ENCODE measurements around the gene GPS1.
A peak's percentile ranks its signal among the peaks of the same experiment; 100 is the strongest.

The GPS1 gene

DNA sequence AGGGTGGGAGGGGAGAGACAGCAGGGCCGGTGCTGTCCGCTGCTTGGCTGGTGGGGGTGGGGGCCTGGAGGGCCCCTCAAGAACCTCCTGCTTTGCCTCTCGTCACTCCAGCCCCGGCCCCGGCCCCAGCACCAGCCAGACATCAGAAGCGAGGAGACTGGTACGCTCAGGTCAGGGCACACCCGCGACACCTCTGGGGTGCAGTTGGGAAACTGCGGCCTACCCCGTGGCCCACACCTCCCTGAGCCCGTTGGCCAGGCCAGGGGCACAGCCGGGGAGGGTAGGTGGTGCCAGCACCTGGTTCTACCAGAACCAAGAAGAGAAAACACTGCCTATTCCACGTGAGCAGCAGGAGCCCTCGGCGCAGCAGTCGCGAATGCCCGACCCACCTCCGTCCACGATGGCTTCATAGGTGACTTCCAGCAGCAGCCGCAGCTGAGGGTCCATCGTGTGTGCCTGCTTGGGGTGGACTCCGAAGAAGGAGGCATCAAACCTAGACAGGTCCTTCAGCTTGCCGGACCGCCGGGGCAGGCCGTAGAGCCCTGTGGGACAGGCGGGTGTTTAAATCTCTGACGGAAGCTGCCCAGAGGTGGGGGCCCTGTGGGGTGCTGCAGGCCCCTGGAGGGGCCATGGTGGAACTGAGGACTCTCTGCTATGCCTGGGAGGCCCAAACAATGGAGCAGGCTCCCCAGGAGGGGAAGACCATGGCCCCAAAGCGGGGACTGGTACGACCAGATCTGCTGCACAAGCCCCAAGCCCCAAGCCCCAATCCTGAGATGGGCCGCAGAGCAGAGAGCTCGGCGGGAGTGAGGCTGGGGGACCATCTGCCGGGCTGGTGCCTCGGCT is 43.5 kb downstream of the GPS1 start:
- TF ChIP-seq, protein P1, sequence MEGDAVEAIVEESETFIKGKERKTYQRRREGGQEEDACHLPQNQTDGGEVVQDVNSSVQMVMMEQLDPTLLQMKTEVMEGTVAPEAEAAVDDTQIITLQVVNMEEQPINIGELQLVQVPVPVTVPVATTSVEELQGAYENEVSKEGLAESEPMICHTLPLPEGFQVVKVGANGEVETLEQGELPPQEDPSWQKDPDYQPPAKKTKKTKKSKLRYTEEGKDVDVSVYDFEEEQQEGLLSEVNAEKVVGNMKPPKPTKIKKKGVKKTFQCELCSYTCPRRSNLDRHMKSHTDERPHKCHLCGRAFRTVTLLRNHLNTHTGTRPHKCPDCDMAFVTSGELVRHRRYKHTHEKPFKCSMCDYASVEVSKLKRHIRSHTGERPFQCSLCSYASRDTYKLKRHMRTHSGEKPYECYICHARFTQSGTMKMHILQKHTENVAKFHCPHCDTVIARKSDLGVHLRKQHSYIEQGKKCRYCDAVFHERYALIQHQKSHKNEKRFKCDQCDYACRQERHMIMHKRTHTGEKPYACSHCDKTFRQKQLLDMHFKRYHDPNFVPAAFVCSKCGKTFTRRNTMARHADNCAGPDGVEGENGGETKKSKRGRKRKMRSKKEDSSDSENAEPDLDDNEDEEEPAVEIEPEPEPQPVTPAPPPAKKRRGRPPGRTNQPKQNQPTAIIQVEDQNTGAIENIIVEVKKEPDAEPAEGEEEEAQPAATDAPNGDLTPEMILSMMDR (IDR thresholded peaks at IDR 0.05; ENCODE audit: extremely low read depth, insufficient read depth, missing control alignments): no peak
- in situ Hi-C loops (cut with MboI; ENCODE audit: low pct_unique_long_range_greater_than_20kb, low sequenced_read_pairs, unreplicated experiment): no loop called here
- DNase-seq (ENCODE audit: low spot score): no peak

- in situ Hi-C loops (cut with MboI; ENCODE audit: low pct_unique_long_range_greater_than_20kb, low sequenced_read_pairs, unreplicated experiment): no loop called here
- DNase-seq (ENCODE audit: low spot score): no peak
- TF ChIP-seq, protein P1 (IDR thresholded peaks at IDR 0.05; ENCODE audit: extremely low read depth, insufficient read depth, missing control alignments): no peak
Observed at GRCh38 chr17:82095777-82096708, 44.3 kb downstream of the GPS1 start.

- TF ChIP-seq, protein P1 (IDR thresholded peaks at IDR 0.05; ENCODE audit: extremely low read depth, insufficient read depth, missing control alignments): no peak
Observed at GRCh38 chr17:82096709-82097183, 45.0 kb downstream of the GPS1 start.

GRCh38 chr17:82097184-82097918 is 45.7 kb downstream of the GPS1 start:
- TF ChIP-seq, protein P1 (IDR thresholded peaks at IDR 0.05; ENCODE audit: extremely low read depth, insufficient read depth, missing control alignments): no peak
- peak; percentile 79 for DNase-seq (ENCODE audit: low spot score)
- in situ Hi-C loops (cut with MboI; ENCODE audit: low pct_unique_long_range_greater_than_20kb, low sequenced_read_pairs, unreplicated experiment): no loop called here

More at GRCh38 chr17:82096709-82097183, 45.0 kb downstream of the GPS1 start:
- no peak for DNase-seq (ENCODE audit: low spot score)
- in situ Hi-C loops (cut with MboI; ENCODE audit: low pct_unique_long_range_greater_than_20kb, low sequenced_read_pairs, unreplicated experiment): no loop called here

DNA sequence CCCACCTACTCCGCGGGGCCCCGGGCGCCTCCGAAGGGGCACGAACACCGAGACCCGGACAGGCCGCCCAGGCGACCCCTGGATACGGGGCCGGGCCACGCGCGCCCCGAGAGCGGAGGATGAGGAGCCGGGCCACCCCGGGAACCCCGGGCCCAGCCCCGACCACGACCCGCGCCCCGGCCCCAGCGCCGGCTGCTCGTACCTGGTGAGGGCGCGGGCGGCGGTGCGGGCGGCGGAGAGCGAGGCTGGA is 46.1 kb downstream of the GPS1 start:
- no peak for DNase-seq (ENCODE audit: low spot score)

More for the DNA sequence above, 46.1 kb downstream of the GPS1 start:
- TF ChIP-seq, protein P1 (IDR thresholded peaks at IDR 0.05; ENCODE audit: extremely low read depth, insufficient read depth, missing control alignments): no peak
- in situ Hi-C loops (cut with MboI; ENCODE audit: low pct_unique_long_range_greater_than_20kb, low sequenced_read_pairs, unreplicated experiment): no loop called here
